HL-60 (cell line): ENCODE measurements around the gene SMARCA1.

Experiments used
- DNase-seq, 2 experiments: peaks; one replicate each; pipeline ENCODE4 v3.0.0-alpha.2; 2010 to 2020; ENCODE audit warnings: low read depth in 1 of 2, low spot score in 1 of 2
- H3K27ac ChIP-seq: fragments of 250-450 bp; sonication (Bioruptor Pico); replicated peaks from 2 replicates; pipeline ENCODE4 v1.5.1; 2020; ENCODE audit warnings: mild to moderate bottlenecking, moderate library complexity
- H3K27me3 ChIP-seq: fragments of 250-450 bp; sonication (Bioruptor Pico); 2 replicates; pipeline ENCODE4 v1.5.1; 2021; ENCODE audit warnings: mild to moderate bottlenecking, moderate library complexity; ENCODE audit not compliant: insufficient read depth, poor library complexity, severe bottlenecking
- H3K4me3 ChIP-seq: replicated peaks from 2 replicates; pipeline ENCODE4 v1.5.1; 2011; ENCODE audit warnings: mild to moderate bottlenecking, control low read depth, low read length; ENCODE audit not compliant: insufficient read depth
- GABPA ChIP-seq: IDR thresholded peaks from 2 replicates; pipeline ENCODE4 v1.6.1; 2012; ENCODE audit warnings: low read depth
- POLR2AphosphoS5 ChIP-seq: IDR thresholded peaks from 2 replicates; pipeline ENCODE4 v1.6.1; 2012; ENCODE audit warnings: low read depth
- SPI1 ChIP-seq: IDR thresholded peaks from 2 replicates; pipeline ENCODE4 v1.6.1; 2012; ENCODE audit warnings: low read depth, mild to moderate bottlenecking, borderline replicate concordance
- long read RNA-seq: library from polyadenylated mRNA; unstranded; transcript quantifications from one replicate; pipeline ENCODE4 v2.0.0, GENCODE V29; 2020
- TF ChIP-seq, protein P1 (sequence below): IDR thresholded peaks from 2 replicates; pipeline ENCODE4 v1.6.1; 2012; ENCODE audit warnings: low read depth; ENCODE audit not compliant: insufficient replicate concordance
- TF ChIP-seq, protein P2 (sequence below): IDR thresholded peaks from one replicate; pipeline ENCODE4 v1.5.1; 2011; ENCODE audit warnings: low read length, control low read depth, inconsistent platforms; ENCODE audit not compliant: insufficient read depth

Gene SMARCA1, protein sequence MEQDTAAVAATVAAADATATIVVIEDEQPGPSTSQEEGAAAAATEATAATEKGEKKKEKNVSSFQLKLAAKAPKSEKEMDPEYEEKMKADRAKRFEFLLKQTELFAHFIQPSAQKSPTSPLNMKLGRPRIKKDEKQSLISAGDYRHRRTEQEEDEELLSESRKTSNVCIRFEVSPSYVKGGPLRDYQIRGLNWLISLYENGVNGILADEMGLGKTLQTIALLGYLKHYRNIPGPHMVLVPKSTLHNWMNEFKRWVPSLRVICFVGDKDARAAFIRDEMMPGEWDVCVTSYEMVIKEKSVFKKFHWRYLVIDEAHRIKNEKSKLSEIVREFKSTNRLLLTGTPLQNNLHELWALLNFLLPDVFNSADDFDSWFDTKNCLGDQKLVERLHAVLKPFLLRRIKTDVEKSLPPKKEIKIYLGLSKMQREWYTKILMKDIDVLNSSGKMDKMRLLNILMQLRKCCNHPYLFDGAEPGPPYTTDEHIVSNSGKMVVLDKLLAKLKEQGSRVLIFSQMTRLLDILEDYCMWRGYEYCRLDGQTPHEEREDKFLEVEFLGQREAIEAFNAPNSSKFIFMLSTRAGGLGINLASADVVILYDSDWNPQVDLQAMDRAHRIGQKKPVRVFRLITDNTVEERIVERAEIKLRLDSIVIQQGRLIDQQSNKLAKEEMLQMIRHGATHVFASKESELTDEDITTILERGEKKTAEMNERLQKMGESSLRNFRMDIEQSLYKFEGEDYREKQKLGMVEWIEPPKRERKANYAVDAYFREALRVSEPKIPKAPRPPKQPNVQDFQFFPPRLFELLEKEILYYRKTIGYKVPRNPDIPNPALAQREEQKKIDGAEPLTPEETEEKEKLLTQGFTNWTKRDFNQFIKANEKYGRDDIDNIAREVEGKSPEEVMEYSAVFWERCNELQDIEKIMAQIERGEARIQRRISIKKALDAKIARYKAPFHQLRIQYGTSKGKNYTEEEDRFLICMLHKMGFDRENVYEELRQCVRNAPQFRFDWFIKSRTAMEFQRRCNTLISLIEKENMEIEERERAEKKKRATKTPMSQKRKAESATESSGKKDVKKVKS
- long read RNA-seq = 0 reads

DNA sequence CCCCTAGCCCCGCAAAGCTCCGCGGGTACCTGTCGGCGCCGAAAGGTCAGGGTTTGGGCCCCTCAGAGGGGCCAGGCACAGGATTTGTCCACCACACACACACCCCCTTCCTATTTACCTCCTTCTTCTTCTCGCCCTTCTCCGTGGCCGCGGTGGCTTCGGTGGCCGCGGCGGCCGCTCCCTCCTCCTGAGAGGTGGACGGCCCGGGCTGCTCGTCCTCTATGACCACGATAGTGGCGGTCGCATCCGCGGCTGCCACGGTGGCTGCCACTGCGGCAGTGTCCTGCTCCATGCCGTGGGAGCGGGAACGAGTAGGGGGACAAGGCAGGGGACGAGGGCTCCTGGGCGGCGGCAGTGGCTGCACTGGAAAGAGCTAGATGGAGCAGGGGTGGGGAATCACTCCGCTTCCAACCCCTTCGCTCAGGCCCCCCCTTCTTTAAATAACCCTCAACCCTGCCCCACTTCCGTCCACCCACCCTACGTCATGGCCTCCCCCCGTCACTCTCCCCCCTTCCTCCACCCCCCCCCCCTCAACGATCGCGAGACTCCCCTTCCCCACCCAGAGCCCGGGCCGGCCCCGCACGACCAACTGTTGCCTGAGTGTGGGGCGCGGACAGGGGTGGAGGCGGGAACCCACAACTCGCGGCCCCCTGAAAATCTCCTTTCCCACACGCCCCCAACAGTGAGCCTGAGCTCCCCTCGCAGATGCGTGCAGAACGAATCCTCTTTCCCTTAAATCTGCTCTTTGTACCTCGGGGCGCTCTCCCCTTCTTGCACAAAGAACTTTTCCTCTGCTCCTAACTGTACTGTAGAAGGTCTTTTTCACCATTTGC, at the start of gene SMARCA1:
SMARCA1 (minus strand) TSS at position 412 of the 833 bp plus-strand sequence; CDS start at position 292, 120 bp downstream.
- H3K27ac ChIP-seq = no peak within 1 kb of the TSS
- no peak for DNase-seq

GRCh38 chrX:129572422-129572821, 49.1 kb upstream of the SMARCA1 start:
- H3K27me3 ChIP-seq = no peaks in the 10 kb centered on the region
- TF ChIP-seq SPI1 = no peak
- TF ChIP-seq POLR2AphosphoS5 = no peak
- no peak overlapping the region for H3K4me3 ChIP-seq
- no peak for DNase-seq
- H3K27ac ChIP-seq = no peak overlapping the region

More for the DNA sequence above, at the start of gene SMARCA1:
- Histone ChIP-seq H3K27me3 (peaks cover 3% of the 10 kb centered on the region), H3K4me3 (peak within 1 kb of the TSS; percentile 47)
- TF ChIP-seq POLR2AphosphoS5 (no peak), GABPA (no peak), SPI1 (no peak)
- TF ChIP-seq, protein P1, sequence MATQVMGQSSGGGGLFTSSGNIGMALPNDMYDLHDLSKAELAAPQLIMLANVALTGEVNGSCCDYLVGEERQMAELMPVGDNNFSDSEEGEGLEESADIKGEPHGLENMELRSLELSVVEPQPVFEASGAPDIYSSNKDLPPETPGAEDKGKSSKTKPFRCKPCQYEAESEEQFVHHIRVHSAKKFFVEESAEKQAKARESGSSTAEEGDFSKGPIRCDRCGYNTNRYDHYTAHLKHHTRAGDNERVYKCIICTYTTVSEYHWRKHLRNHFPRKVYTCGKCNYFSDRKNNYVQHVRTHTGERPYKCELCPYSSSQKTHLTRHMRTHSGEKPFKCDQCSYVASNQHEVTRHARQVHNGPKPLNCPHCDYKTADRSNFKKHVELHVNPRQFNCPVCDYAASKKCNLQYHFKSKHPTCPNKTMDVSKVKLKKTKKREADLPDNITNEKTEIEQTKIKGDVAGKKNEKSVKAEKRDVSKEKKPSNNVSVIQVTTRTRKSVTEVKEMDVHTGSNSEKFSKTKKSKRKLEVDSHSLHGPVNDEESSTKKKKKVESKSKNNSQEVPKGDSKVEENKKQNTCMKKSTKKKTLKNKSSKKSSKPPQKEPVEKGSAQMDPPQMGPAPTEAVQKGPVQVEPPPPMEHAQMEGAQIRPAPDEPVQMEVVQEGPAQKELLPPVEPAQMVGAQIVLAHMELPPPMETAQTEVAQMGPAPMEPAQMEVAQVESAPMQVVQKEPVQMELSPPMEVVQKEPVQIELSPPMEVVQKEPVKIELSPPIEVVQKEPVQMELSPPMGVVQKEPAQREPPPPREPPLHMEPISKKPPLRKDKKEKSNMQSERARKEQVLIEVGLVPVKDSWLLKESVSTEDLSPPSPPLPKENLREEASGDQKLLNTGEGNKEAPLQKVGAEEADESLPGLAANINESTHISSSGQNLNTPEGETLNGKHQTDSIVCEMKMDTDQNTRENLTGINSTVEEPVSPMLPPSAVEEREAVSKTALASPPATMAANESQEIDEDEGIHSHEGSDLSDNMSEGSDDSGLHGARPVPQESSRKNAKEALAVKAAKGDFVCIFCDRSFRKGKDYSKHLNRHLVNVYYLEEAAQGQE = no peak
- TF ChIP-seq, protein P2, sequence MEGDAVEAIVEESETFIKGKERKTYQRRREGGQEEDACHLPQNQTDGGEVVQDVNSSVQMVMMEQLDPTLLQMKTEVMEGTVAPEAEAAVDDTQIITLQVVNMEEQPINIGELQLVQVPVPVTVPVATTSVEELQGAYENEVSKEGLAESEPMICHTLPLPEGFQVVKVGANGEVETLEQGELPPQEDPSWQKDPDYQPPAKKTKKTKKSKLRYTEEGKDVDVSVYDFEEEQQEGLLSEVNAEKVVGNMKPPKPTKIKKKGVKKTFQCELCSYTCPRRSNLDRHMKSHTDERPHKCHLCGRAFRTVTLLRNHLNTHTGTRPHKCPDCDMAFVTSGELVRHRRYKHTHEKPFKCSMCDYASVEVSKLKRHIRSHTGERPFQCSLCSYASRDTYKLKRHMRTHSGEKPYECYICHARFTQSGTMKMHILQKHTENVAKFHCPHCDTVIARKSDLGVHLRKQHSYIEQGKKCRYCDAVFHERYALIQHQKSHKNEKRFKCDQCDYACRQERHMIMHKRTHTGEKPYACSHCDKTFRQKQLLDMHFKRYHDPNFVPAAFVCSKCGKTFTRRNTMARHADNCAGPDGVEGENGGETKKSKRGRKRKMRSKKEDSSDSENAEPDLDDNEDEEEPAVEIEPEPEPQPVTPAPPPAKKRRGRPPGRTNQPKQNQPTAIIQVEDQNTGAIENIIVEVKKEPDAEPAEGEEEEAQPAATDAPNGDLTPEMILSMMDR = no peak

DNA sequence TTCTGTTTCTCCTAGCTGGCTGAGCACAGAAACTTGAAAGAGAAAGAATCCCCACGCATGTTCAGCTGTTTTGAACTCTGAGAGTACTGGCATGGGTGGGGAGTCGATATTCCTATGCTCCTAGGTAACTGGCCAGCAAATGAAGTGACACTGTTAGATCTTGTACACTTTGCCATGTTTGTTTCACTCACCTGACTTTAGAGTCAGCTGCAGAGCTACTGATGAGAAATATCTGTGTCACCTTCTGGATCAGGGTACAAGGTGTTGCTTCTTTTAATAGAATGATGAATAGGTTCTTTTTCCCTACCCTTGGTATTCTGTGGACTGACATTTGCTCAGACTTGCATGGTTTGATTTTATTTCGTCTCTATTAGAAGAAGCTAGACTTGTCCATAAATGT, 45.1 kb upstream of the SMARCA1 start:
- TF ChIP-seq, protein P2 = no peak
- TF ChIP-seq, protein P1 = no peak
- no peak overlapping the region for H3K4me3 ChIP-seq
- H3K27ac ChIP-seq = no peak overlapping the region
- H3K27me3 ChIP-seq = no peaks in the 10 kb centered on the region
- DNase-seq = no peak
